Measurements from ENCODE around the gene ARHGAP28. TPM values are rescaled to one million over a fixed set of nuclear protein-coding genes. Genes with fewer than 3 reads are reported as not detected.
"Not testable (repeated sequence)": the region's sequence is repeated elsewhere in the genome, so short reads cannot be mapped to it uniquely, and the experiment has no call there.

The ARHGAP28 gene
- total RNA-seq, 1 donor from 2014 or later: 7.6 TPM

DNA sequence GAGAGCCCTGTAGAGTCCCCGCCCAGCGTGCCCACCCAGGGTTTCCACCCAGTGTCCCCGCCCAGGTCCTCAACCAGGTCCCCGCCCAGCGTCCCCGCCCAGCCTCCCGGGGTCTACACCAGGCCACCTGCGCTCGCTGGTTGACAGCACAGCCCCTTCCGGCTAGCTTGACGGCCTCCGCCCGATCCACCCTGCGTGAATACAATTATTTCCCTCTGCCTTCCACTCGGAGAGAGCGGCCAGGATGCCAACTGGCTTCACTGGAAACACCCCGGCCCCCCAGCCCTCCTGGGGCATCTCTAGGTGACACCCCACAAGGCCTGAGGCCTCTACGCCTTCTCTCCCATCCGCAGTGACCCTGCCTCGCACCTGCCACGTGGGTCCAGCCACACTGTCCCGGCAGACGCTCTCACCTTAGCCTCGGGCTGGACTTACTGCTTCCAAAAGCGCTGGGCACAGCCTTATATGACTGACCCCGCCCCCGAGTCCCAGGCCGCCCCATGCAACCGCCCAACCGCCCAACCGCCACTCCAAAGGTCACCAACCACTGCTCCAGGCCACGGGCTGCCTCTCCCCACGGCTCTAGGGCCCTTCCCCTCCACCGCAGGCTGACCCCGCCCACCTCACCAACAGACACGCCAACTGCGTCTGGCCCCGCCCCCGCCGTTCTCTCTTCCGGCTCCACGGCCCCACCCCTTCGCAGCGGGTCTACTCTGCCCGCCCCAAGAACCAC is 200.0 kb downstream of the ARHGAP28 start:
- no peaks in the 10 kb centered on the region for H3K27me3 ChIP-seq
- TF ChIP-seq, protein P1, sequence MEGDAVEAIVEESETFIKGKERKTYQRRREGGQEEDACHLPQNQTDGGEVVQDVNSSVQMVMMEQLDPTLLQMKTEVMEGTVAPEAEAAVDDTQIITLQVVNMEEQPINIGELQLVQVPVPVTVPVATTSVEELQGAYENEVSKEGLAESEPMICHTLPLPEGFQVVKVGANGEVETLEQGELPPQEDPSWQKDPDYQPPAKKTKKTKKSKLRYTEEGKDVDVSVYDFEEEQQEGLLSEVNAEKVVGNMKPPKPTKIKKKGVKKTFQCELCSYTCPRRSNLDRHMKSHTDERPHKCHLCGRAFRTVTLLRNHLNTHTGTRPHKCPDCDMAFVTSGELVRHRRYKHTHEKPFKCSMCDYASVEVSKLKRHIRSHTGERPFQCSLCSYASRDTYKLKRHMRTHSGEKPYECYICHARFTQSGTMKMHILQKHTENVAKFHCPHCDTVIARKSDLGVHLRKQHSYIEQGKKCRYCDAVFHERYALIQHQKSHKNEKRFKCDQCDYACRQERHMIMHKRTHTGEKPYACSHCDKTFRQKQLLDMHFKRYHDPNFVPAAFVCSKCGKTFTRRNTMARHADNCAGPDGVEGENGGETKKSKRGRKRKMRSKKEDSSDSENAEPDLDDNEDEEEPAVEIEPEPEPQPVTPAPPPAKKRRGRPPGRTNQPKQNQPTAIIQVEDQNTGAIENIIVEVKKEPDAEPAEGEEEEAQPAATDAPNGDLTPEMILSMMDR (IDR thresholded peaks at IDR 0.05): no peak
- TF ChIP-seq POLR2A (IDR thresholded peaks at IDR 0.05) (no peak), POLR2AphosphoS5 (IDR thresholded peaks at IDR 0.05; ENCODE audit: insufficient read depth in 1 of 2, low read depth in 1 of 2) (no peak)
- no peak overlapping the region for H3K27ac ChIP-seq
- H3K9me3 ChIP-seq: no peaks in the 10 kb centered on the region
- H3K4me3 ChIP-seq: no peak overlapping the region
- no peak for DNase-seq (ENCODE audit: extremely low spot score in 2 of 2)
- H3K4me1 ChIP-seq: no peaks in the 10 kb centered on the region
- no peaks in the 10 kb centered on the region for H3K36me3 ChIP-seq
- intact Hi-C loops (cut with DNase I): loop anchor here (10.0 kb wide), 1 partner anchor 245 kb away; no protein-coding TSS in a partner anchor

DNA sequence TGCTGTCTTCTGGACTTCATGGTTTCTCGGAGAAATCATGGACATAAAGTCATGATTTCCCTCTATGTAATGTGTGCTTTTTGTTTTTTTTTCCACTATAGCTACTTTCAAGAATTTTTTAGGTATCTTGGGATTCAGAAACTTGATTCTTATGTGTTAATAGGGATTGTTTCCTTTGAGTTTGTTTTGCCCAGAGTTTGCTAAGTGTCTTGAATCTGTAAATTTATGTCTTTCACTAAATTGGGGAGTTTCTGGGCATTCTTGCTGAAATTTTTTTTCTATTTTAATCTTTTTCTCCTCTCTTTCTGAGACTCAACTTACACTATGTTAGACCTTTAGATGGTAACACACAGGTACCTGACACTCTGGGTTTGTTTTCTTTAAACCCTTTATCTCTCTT is 205.3 kb downstream of the ARHGAP28 start:
- Histone ChIP-seq H3K9me3 (no peaks in the 10 kb centered on the region), H3K36me3 (no peaks in the 10 kb centered on the region), H3K27me3 (no peaks in the 10 kb centered on the region), H3K27ac (no peak overlapping the region), H3K4me1 (no peaks in the 10 kb centered on the region), H3K4me3 (no peak overlapping the region)
- intact Hi-C loops (cut with DNase I): no loop called here
- TF ChIP-seq POLR2AphosphoS5 (IDR thresholded peaks at IDR 0.05; ENCODE audit: insufficient read depth in 1 of 2, low read depth in 1 of 2) (no peak), POLR2A (IDR thresholded peaks at IDR 0.05) (no peak)
- TF ChIP-seq, protein P1 (IDR thresholded peaks at IDR 0.05): no peak
- no peak for DNase-seq (ENCODE audit: extremely low spot score in 2 of 2)

DNA sequence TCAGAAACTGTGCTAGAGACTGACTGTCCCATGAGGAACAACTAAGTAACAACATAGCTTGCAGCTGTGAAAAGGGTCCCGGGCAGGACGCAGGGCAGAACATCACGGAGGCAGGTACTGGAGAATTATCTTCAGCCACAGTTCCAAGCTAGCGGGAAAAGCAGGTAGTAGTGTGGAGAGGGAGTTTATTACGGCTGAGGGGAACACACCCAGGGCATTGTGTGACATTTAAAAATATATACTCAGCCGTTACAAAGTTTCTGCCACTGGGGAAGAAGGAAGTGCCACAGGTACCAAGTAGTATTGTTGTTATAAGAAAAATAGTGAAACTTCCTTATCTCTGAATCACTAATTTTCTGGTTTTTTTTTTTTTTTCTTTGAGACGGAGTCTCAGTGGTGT is 208.5 kb downstream of the ARHGAP28 start:
- TF ChIP-seq POLR2AphosphoS5 (IDR thresholded peaks at IDR 0.05; ENCODE audit: insufficient read depth in 1 of 2, low read depth in 1 of 2): no peak

DNA sequence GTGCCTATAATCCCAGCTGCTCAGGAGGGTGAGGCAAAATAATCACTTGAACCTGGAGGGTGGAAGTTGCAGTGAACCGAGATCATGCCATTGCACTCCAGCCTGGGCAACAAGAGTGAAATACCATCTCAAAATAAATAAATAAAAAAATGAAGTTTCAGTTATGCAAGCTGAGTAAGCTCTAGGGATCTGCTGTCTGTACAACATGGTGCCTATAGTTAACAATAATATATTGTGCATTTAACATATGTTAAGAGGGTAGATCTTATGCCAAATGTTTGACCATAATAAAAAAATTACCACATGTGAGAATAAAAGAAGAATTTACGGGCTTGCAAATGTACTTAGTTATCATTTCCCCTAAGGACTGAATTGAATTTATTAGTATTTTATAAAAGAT is 208.9 kb downstream of the ARHGAP28 start:
- not testable (repeated sequence) for DNase-seq (ENCODE audit: extremely low spot score in 2 of 2); H3K9me3 ChIP-seq

More for the DNA sequence above, 208.5 kb downstream of the ARHGAP28 start:
- H3K4me3 ChIP-seq: no peak overlapping the region
- no peaks in the 10 kb centered on the region for H3K4me1 ChIP-seq
- H3K36me3 ChIP-seq: no peaks in the 10 kb centered on the region
- H3K27me3 ChIP-seq: no peaks in the 10 kb centered on the region
- no peaks in the 10 kb centered on the region for H3K9me3 ChIP-seq
- intact Hi-C loops (cut with DNase I): no loop called here
- H3K27ac ChIP-seq: no peak overlapping the region
- no peak for DNase-seq (ENCODE audit: extremely low spot score in 2 of 2)

DNA sequence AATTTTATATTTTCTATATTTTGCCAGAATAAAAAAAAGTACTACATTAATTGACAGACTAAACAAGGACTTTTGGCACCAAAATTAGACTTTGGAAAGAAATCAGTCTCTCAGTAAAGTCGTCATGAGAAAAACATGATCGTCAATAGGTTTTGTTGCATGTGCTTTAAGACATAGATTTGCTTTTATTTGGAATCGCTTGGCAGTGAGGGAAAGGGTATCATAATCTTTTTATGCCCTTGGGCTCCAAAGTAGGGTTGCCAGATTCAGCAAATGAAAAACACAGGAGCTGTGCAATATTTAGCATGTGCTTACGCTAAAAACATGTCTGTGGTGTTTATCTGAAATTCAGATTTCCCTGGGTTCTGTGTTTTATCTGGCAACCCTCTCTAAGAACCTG is 210.5 kb downstream of the ARHGAP28 start:
- TF ChIP-seq POLR2AphosphoS5 (IDR thresholded peaks at IDR 0.05; ENCODE audit: insufficient read depth in 1 of 2, low read depth in 1 of 2): no peak
- TF ChIP-seq, protein P1 (IDR thresholded peaks at IDR 0.05): no peak
- TF ChIP-seq POLR2A (IDR thresholded peaks at IDR 0.05): no peak
- Histone ChIP-seq H3K4me3 (no peak overlapping the region), H3K27ac (no peak overlapping the region), H3K4me1 (no peaks in the 10 kb centered on the region), H3K27me3 (no peaks in the 10 kb centered on the region), H3K9me3 (no peaks in the 10 kb centered on the region), H3K36me3 (no peaks in the 10 kb centered on the region)
- DNase-seq (ENCODE audit: extremely low spot score in 2 of 2): no peak
- intact Hi-C loops (cut with DNase I): no loop called here

More for the DNA sequence above, 208.9 kb downstream of the ARHGAP28 start:
- H3K4me1 ChIP-seq; intact Hi-C loops (cut with DNase I); H3K27ac ChIP-seq; H3K4me3 ChIP-seq; H3K36me3 ChIP-seq; H3K27me3 ChIP-seq: not testable (repeated sequence)

DNA sequence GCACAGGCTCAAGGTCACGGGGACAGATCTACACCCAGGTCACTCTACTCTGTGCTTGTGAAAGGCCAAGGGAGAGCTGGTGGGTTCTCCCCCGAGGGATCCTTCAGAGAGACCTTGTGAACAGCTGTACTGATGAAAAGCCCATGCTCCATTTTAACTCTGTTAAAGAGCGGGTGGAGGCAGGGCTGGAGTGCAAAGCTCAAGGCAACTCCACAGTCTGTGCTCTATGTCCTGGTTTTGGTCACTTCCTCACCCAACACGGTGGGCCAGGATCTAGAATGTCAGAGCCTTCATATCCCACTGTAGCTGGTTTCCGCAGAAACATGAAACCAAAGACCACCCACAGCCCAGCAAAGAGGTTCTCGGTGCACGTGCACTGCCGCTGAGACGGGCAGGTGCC is 210.9 kb downstream of the ARHGAP28 start:
- Histone ChIP-seq H3K36me3 (no peaks in the 10 kb centered on the region), H3K9me3 (no peaks in the 10 kb centered on the region), H3K4me1 (no peaks in the 10 kb centered on the region), H3K27ac (no peak overlapping the region), H3K27me3 (no peaks in the 10 kb centered on the region), H3K4me3 (no peak overlapping the region)
- DNase-seq (ENCODE audit: extremely low spot score in 2 of 2): no peak
- intact Hi-C loops (cut with DNase I): no loop called here
- TF ChIP-seq, protein P1 (IDR thresholded peaks at IDR 0.05): no peak
- no peak for TF ChIP-seq POLR2A (IDR thresholded peaks at IDR 0.05)
- TF ChIP-seq POLR2AphosphoS5 (IDR thresholded peaks at IDR 0.05; ENCODE audit: insufficient read depth in 1 of 2, low read depth in 1 of 2): no peak

All from vagina (tissue), 2 donors.